Smooth muscle cell (in vitro differentiated cells): ENCODE measurements around the gene TFDP2. TPM values are rescaled to one million over a fixed set of nuclear protein-coding genes. Genes with fewer than 3 reads are reported as not detected.
"Not testable (repeated sequence)": the region's sequence is repeated elsewhere in the genome, so short reads cannot be mapped to it uniquely, and the experiment has no call there.

Experiments
- DNase-seq: peaks from one replicate; lab custom pipeline; 2025; ENCODE audit not compliant: unreplicated experiment; lab: John Stamatoyannopoulos, UW
- H2AFZ ChIP-seq: fragments of 200-600 bp; sonication (generic); 2 replicates; pipeline ENCODE4 v1.6.0; 2016; ENCODE audit warnings: antibody characterized with exemption, low read depth, mild to moderate bottlenecking
- H3F3A ChIP-seq: fragments of 200-600 bp; sonication (generic); 2 replicates; pipeline ENCODE4 v1.6.0; 2017; ENCODE audit warnings: antibody characterized with exemption, low read depth
- H3K27ac ChIP-seq: fragments of 200-600 bp; sonication (generic); 2 replicates; pipeline ENCODE4 v1.5.1; 2016; ENCODE audit warnings: low read depth, mild to moderate bottlenecking
- H3K27me3 ChIP-seq: fragments of 200-600 bp; sonication (generic); 2 replicates; pipeline ENCODE4 v1.6.1; 2016; ENCODE audit warnings: low read depth, mild to moderate bottlenecking
- H3K36me3 ChIP-seq: fragments of 200-600 bp; sonication (generic); 2 replicates; pipeline ENCODE4 v1.5.1; 2016; ENCODE audit warnings: low read depth
- H3K4me1 ChIP-seq: fragments of 200-600 bp; sonication (generic); 2 replicates; pipeline ENCODE4 v1.5.1; 2016; ENCODE audit warnings: low read depth
- H3K4me2 ChIP-seq: fragments of 200-600 bp; sonication (generic); 2 replicates; pipeline ENCODE4 v1.6.0; 2016; ENCODE audit warnings: mild to moderate bottlenecking
- H3K4me3 ChIP-seq: fragments of 200-600 bp; sonication (generic); 2 replicates; pipeline ENCODE4 v1.5.1; 2016; ENCODE audit warnings: mild to moderate bottlenecking
- H3K79me2 ChIP-seq: fragments of 200-600 bp; sonication (generic); 2 replicates; pipeline ENCODE4 v1.6.0; 2016; ENCODE audit warnings: low read depth, mild to moderate bottlenecking
- H3K9ac ChIP-seq: fragments of 200-600 bp; sonication (generic); 2 replicates; pipeline ENCODE4 v1.6.0; 2016; ENCODE audit warnings: low read depth
- H3K9me3 ChIP-seq: fragments of 200-600 bp; sonication (generic); replicated peaks from 2 replicates; pipeline ENCODE4 v1.5.1; 2016; ENCODE audit warnings: low read depth
- H4K20me1 ChIP-seq: fragments of 200-600 bp; sonication (generic); 2 replicates; pipeline ENCODE4 v1.6.0; 2016; ENCODE audit warnings: low read depth
- WGBS: methylation state at CpG from one replicate; pipeline ENCODE4 v1.1.7; 2016; ENCODE audit warnings: low lambda C conversion rate; 5-methylcytosine and 5-hydroxymethylcytosine counted together
- polyA plus RNA-seq: library from polyadenylated mRNA; unstranded; fragments of >200 nt; fragmentation: Nextera tagmentation; extraction: Ambion mirVana; gene quantifications from 2 replicates; pipeline ENCODE4 v1.2.1, GENCODE V29; 2016
- total RNA-seq: library from RNA; depleted of rRNA; stranded (reverse); fragments of >200 nt; gene quantifications from 2 replicates; pipeline ENCODE4 v1.2.3, GENCODE V29; 2014
- TF ChIP-seq, protein P1 (sequence below): fragments of 200-600 bp; sonication (generic); IDR thresholded peaks from 2 replicates; pipeline ENCODE4 v1.5.1; 2017; ENCODE audit warnings: borderline replicate concordance, mild to moderate bottlenecking, antibody characterized with exemption; ENCODE audit not compliant: insufficient read depth, poor library complexity, severe bottlenecking

TFDP2 gene
- total and polyA plus RNA-seq, 2 experiments from 2014 or later, result 39.9 to 54.3 TPM

DNA sequence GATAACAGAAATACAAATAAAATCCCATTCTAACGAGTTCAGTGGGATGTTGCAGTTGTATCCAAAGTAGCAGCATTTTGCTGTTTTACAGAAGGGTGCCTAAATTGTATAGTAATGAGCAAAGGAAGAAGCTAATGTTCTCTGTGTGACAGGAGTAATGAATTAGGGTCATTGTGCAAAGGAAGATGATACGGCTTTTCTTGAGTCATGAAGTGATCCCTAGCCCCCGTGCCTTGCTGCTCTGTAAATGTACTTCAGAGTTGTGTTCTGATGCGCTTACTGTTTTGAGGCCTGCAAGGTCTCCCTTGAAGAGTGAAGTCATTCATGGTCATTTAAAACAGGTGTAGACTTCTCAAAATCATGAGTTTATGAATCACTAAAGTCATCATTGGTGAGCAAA is 235.0 kb downstream of the TFDP2 start:
- Histone ChIP-seq H3K4me2 (no peak overlapping the region), H2AFZ (no peak overlapping the region), H3K9me3 (no peaks in the 10 kb centered on the region), H3F3A (no peaks in the 10 kb centered on the region), H3K4me1 (no peaks in the 10 kb centered on the region), H3K27me3 (no peaks in the 10 kb centered on the region), H3K36me3 (no peaks in the 10 kb centered on the region), H3K79me2 (no peaks in the 10 kb centered on the region), H4K20me1 (no peaks in the 10 kb centered on the region), H3K9ac (no peak overlapping the region), H3K4me3 (no peak overlapping the region), H3K27ac (no peak overlapping the region)
- WGBS, result 90% methylated on average over 4 of the region's 4 CpGs
- no peak for DNase-seq
- TF ChIP-seq, protein P1, sequence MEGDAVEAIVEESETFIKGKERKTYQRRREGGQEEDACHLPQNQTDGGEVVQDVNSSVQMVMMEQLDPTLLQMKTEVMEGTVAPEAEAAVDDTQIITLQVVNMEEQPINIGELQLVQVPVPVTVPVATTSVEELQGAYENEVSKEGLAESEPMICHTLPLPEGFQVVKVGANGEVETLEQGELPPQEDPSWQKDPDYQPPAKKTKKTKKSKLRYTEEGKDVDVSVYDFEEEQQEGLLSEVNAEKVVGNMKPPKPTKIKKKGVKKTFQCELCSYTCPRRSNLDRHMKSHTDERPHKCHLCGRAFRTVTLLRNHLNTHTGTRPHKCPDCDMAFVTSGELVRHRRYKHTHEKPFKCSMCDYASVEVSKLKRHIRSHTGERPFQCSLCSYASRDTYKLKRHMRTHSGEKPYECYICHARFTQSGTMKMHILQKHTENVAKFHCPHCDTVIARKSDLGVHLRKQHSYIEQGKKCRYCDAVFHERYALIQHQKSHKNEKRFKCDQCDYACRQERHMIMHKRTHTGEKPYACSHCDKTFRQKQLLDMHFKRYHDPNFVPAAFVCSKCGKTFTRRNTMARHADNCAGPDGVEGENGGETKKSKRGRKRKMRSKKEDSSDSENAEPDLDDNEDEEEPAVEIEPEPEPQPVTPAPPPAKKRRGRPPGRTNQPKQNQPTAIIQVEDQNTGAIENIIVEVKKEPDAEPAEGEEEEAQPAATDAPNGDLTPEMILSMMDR, result no peak

DNA sequence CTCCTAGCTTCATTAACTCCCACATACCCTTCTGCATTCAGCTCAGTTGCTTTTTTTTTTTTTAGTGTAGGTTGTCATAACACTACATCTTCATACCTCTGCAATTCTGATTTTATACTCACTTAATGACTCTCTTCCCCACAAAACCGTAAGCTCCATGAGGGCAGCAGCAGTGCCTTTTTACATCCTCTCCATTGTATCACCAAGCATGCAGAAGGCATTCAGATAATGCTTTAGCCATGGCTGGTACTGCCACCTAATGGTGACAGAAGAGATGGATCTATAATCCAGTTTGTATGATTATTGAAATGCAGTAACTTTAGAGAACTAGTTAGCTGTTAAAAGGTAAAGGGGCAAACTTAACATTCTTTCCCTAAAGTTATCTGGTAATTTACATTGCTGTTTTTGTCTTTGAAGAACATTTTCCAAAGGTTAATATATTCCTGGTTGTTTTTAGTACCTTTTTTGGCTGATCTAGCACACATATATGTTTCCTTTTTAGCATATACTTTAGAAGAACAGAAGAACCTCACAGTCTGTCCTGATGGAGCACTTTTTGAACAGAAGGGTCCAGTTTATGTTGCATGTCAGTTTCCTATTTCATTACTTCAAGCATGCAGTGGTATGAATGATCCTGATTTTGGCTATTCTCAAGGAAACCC is 236.1 kb downstream of the TFDP2 start:
- H2AFZ ChIP-seq, result no peak overlapping the region
- no peak overlapping the region for H3K9ac ChIP-seq
- H3K36me3 ChIP-seq, result no peaks in the 10 kb centered on the region
- no peak overlapping the region for H3K4me3 ChIP-seq
- no peaks in the 10 kb centered on the region for H3K9me3 ChIP-seq
- 86% methylated on average over 1 of the region's 1 CpG for WGBS
- H3F3A ChIP-seq, result no peaks in the 10 kb centered on the region
- H3K27me3 ChIP-seq, result no peaks in the 10 kb centered on the region
- H3K4me1 ChIP-seq, result no peaks in the 10 kb centered on the region
- TF ChIP-seq, protein P1, result peak; percentile 46
- no peak overlapping the region for H3K27ac ChIP-seq
- H3K79me2 ChIP-seq, result no peaks in the 10 kb centered on the region
- no peak for DNase-seq
- no peaks in the 10 kb centered on the region for H4K20me1 ChIP-seq
- H3K4me2 ChIP-seq, result no peak overlapping the region

DNA sequence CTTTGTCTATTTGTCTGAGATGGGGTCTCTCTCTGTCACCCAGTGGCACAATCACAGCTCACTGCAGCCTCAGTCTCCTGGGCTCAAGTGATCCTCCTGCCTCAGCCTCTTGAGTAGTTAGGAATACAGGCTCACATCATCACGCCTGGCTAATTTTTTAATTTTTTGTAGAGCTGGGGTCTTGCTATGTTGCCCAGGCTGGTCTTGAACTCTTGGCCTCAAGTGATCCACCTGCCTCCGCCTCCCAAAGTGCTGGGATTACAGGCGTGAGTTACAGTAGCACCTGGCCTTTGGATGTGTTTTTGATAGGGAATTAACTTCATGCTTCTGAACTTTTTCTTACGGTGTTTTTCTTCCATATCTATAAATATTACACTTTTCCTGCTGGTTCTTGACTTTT is 239.4 kb downstream of the TFDP2 start:
- H3K4me1 ChIP-seq, H3K4me2 ChIP-seq, H3K36me3 ChIP-seq, H3K9ac ChIP-seq, H3K79me2 ChIP-seq, H2AFZ ChIP-seq, H3K27ac ChIP-seq, H3F3A ChIP-seq, DNase-seq, H3K4me3 ChIP-seq, H3K9me3 ChIP-seq, H4K20me1 ChIP-seq, H3K27me3 ChIP-seq: not testable (repeated sequence)
- WGBS, result over 99% methylated on average over 4 of the region's 4 CpGs

DNA sequence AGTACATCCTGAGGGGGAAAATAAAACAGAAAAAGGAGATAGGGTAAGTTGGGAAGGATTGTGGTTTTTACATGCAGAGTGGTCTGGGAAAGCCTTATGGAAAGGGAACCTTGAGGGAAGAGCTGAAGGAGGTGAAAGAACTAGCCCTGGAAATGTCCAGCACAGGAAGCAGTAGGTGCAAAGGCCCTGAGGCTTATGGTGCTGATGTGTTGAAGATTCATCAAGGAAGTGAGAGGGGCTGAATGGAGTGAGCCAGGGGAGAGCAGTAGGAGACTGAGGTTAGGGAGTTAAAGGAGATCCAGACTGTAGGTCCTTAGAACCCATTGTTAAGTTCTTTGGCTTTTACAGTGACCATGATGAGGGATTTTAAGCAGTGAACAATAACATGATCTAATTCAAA is 239.9 kb downstream of the TFDP2 start:
- no peak for DNase-seq
- Histone ChIP-seq H3F3A (no peaks in the 10 kb centered on the region), H3K4me3 (no peak overlapping the region), H3K27me3 (no peaks in the 10 kb centered on the region), H4K20me1 (no peaks in the 10 kb centered on the region), H3K4me1 (no peaks in the 10 kb centered on the region), H3K27ac (no peak overlapping the region), H3K36me3 (no peaks in the 10 kb centered on the region), H3K79me2 (no peaks in the 10 kb centered on the region), H3K9ac (no peak overlapping the region), H3K9me3 (no peaks in the 10 kb centered on the region), H2AFZ (no peak overlapping the region), H3K4me2 (no peak overlapping the region)
- TF ChIP-seq, protein P1, result no peak
